Breast epithelium (tissue), 4 donors: ENCODE results near the gene TEAD2. TPM values are rescaled to one million over a fixed set of nuclear protein-coding genes. Genes with fewer than 3 reads are reported as not detected.
A peak's percentile ranks its signal among the peaks of the same experiment; 100 is the strongest.

Experiments used
- DNase-seq, 2 donors: peaks; one replicate each; pipeline ENCODE4 v3.0.0-alpha.2; 2019; ENCODE audit warnings: low spot score in 2 of 2
- H3K27ac ChIP-seq, 2 donors: fragments of 200-600 bp; sonication (generic) in 1 of 2; one replicate each; pipeline ENCODE4 v1.5.1; 2016 to 2019; ENCODE audit warnings: mild to moderate bottlenecking in 1 of 2
- H3K27me3 ChIP-seq, 2 donors: fragments of 200-600 bp; sonication (generic) in 1 of 2; one replicate each; pipeline versions ENCODE4 v1.5.1 to v1.6.0; 2017 to 2019; ENCODE audit warnings: control low read depth in 1 of 2, mild to moderate bottlenecking in 1 of 2
- H3K36me3 ChIP-seq: fragments of 200-600 bp; one replicate; pipeline ENCODE4 v1.5.1; 2019
- H3K4me1 ChIP-seq, 2 donors: fragments of 200-600 bp; sonication (generic); one replicate each; pipeline ENCODE4 v1.5.1; 2016 to 2019; ENCODE audit warnings: control low read depth in 1 of 2
- H3K4me3 ChIP-seq, 3 donors: fragments of 200-600 bp; sonication (generic); 1 replicate in 2 of 3; 2 replicates in 1 of 3; pipeline ENCODE4 v1.5.1; 2016 to 2019; ENCODE audit warnings: mild to moderate bottlenecking in 3 of 3, moderate library complexity in 2 of 3
- H3K9me3 ChIP-seq, 2 donors: fragments of 200-600 bp; sonication (generic) in 1 of 2; one replicate each; pipeline ENCODE4 v1.5.1; 2016 to 2019; ENCODE audit warnings: control low read depth in 1 of 2
- POLR2A ChIP-seq: fragments of 450-650 bp; IDR thresholded peaks from one replicate; pipeline ENCODE4 v1.6.1; 2016; ENCODE audit warnings: antibody characterized with exemption, mild to moderate bottlenecking, moderate library complexity
- POLR2AphosphoS5 ChIP-seq, 3 donors: sonication (generic); formaldehyde crosslinking; IDR thresholded peaks; one replicate each; pipeline ENCODE4 v1.6.1; 2017; ENCODE audit warnings: antibody characterized with exemption in 3 of 3
- intact Hi-C: fragments of 100-400 bp; cut with DNase I; formaldehyde crosslinking; loops from one replicate; pipeline ENCODE4 v1.15.1; 2023; ENCODE audit warnings: low total_unique reads
- total RNA-seq, 3 donors: library from RNA; depleted of rRNA; stranded (reverse); fragments of >200 nt; gene quantifications; one replicate each; pipeline ENCODE4 v1.1.0, GENCODE V29; 2016
- TF ChIP-seq, protein P1 (sequence below), 3 donors: fragments of 450-650 bp; IDR thresholded peaks; one replicate each; pipeline ENCODE4 v1.5.1; 2016 to 2017; ENCODE audit warnings: antibody characterized with exemption in 3 of 3, mild to moderate bottlenecking in 3 of 3, moderate library complexity in 3 of 3

Gene TEAD2
- total RNA-seq, 3 donors from 2014 or later = 24.9 to 30.0 (median 25.1) TPM

DNA sequence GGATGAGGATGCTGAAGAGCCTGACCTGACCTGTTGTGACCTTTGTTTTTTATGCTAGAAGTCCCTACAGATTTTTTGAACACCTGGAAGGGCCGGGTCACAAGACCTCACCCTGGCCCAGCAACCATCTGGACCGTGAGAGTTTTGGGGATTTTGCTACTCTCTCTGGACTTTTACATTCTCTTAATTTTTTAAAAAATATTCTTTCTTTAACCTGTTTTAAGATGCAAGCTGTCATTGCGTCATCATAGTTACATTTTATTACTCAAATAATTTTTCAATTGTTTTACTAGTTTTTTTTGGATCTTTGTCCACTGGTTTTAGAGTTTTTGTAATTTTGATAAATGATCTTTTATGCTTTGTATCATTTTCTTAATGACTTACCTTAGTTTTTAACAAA lies 9.0 kb upstream of the TEAD2 start:
- Histone ChIP-seq H3K27ac (no peak overlapping the region), H3K4me1 (no peaks in the 10 kb centered on the region), H3K9me3 (peaks cover 17 to 20% of the 10 kb centered on the region in 2 donors), H3K27me3 (no peaks in the 10 kb centered on the region), H3K4me3 (no peak overlapping the region), H3K36me3 (no peaks in the 10 kb centered on the region)
- intact Hi-C loops = no loop called here
- TF ChIP-seq, protein P1, sequence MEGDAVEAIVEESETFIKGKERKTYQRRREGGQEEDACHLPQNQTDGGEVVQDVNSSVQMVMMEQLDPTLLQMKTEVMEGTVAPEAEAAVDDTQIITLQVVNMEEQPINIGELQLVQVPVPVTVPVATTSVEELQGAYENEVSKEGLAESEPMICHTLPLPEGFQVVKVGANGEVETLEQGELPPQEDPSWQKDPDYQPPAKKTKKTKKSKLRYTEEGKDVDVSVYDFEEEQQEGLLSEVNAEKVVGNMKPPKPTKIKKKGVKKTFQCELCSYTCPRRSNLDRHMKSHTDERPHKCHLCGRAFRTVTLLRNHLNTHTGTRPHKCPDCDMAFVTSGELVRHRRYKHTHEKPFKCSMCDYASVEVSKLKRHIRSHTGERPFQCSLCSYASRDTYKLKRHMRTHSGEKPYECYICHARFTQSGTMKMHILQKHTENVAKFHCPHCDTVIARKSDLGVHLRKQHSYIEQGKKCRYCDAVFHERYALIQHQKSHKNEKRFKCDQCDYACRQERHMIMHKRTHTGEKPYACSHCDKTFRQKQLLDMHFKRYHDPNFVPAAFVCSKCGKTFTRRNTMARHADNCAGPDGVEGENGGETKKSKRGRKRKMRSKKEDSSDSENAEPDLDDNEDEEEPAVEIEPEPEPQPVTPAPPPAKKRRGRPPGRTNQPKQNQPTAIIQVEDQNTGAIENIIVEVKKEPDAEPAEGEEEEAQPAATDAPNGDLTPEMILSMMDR (IDR thresholded peaks at IDR 0.05) = no peak
- no peak for DNase-seq

- Histone ChIP-seq H3K9me3 (peaks cover 17 to 20% of the 10 kb centered on the region in 2 donors), H3K36me3 (no peaks in the 10 kb centered on the region), H3K4me1 (no peaks in the 10 kb centered on the region), H3K4me3 (no peak overlapping the region), H3K27me3 (no peaks in the 10 kb centered on the region), H3K27ac (no peak overlapping the region)
- TF ChIP-seq POLR2A (no peak), POLR2AphosphoS5 (IDR thresholded peaks at IDR 0.05) (no peak)
- TF ChIP-seq, protein P1 (IDR thresholded peaks at IDR 0.05) = no peak
- DNase-seq = no peak
- intact Hi-C loops = no loop called here
These were observed 6.6 kb upstream of the TEAD2 start for GRCh38 chr19:49368711-49369358.

GRCh38 chr19:49366110-49366509 lies 3.9 kb upstream of the TEAD2 start:
- TF ChIP-seq, protein P1 (IDR thresholded peaks at IDR 0.05) = no peak
- TF ChIP-seq POLR2A = no peak
- no peaks in the 10 kb centered on the region for H3K27me3 ChIP-seq
- no peak overlapping the region for H3K4me3 ChIP-seq
- intact Hi-C loops = no loop called here
- H3K9me3 ChIP-seq = peaks cover 17 to 20% of the 10 kb centered on the region in 2 donors
- no peak overlapping the region for H3K27ac ChIP-seq
- H3K4me1 ChIP-seq = no peaks in the 10 kb centered on the region
- no peak for DNase-seq
- no peaks in the 10 kb centered on the region for H3K36me3 ChIP-seq

DNA sequence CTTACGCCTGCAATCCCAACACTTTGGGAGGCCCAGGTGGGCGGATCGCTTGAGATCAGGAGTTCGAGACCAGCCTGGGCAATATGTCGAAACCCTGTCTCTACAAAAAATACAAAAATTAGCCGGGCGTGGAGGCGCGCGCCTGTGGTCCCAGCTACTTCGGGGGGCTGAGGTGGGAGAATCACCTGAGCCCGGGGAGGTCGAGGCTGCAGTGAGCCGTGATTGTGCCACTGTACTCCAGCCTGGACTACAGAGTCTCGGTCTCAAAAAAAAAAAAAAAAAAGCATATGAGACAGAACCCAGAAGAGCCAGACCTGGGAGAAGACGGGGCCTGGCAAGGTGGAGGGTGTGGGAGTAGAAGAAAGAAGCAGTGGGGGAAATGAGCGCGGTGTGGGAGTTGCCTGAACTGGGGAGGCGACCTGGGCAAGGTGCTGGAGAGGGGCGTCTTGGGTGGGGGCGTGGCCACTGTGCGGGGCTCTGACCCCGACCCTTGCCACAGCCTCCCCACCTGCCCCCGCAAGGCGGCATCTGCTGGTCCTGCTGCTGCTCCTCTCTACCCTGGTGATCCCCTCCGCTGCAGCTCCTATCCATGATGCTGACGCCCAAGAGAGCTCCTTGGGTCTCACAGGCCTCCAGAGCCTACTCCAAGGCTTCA lies 2.0 kb upstream of the TEAD2 start:
- no peaks in the 10 kb centered on the region for H3K36me3 ChIP-seq
- intact Hi-C loops = no loop called here
- TF ChIP-seq POLR2AphosphoS5 (IDR thresholded peaks at IDR 0.05) = no peak
- TF ChIP-seq POLR2A = no peak
- TF ChIP-seq, protein P1 (IDR thresholded peaks at IDR 0.05) = no peak
- no peaks in the 10 kb centered on the region for H3K27me3 ChIP-seq
- peak overlapping the region; percentile 78 to 93 for H3K27ac ChIP-seq
- no peaks in the 10 kb centered on the region for H3K4me1 ChIP-seq
- no peak for DNase-seq
- H3K4me3 ChIP-seq = peak overlapping the region in 2 of 3 donors; percentile 78 to 89
- H3K9me3 ChIP-seq = peaks cover 6 to 8% of the 10 kb centered on the region in 2 donors

- DNase-seq = peak; percentile 100
- intact Hi-C loops = no loop called here
- Histone ChIP-seq H3K27me3 (no peaks in the 10 kb centered on the region), H3K27ac (peak within 1 kb of the TSS; percentile 78 to 93), H3K36me3 (no peaks in the 10 kb centered on the region), H3K4me3 (peak within 1 kb of the TSS; percentile 78 to 89 (median 86)), H3K4me1 (no peaks in the 10 kb centered on the region), H3K9me3 (peaks cover 0 to under 1% of the 10 kb centered on the region in 2 donors)
- TF ChIP-seq, protein P1 (IDR thresholded peaks at IDR 0.05) = peak in 1 of 3 donors; percentile 12
- TF ChIP-seq POLR2A (peak; percentile 62), POLR2AphosphoS5 (IDR thresholded peaks at IDR 0.05) (peak; percentile 29 to 90 (median 43))
These were observed 1.3 kb upstream of the TEAD2 start, which contains the start of gene DKKL1 for GRCh38 chr19:49363268-49364082. Gene DKKL1 (plus strand): TSS chr19:49363877. CDS start chr19:49363999, 122 bp downstream.
